Heart right ventricle (tissue), 16 donors: ENCODE data around the gene DNAJB1. TPM values are rescaled to one million over a fixed set of nuclear protein-coding genes. Genes with fewer than 3 reads are reported as not detected.

ENCODE experiments used
- ATAC-seq, 8 donors: fragments of 200-7000 bp; cut with Tn5 transposase; one replicate each; pipeline ENCODE4 v1.9.1; 2020; ENCODE audit warnings: mild to moderate bottlenecking in 8 of 8, moderate library complexity in 8 of 8, moderate number of reproducible peaks in 1 of 8
- DNase-seq, 2 donors: peaks; one replicate each; pipeline ENCODE4 v3.0.0-alpha.2; 2020
- H3K27ac ChIP-seq, 10 donors: fragments of 200-600 bp; sonication (generic) in 2 of 10; one replicate each; pipeline versions ENCODE4 v1.5.0 to v1.8.0; 2020 to 2022; ENCODE audit warnings: mild to moderate bottlenecking in 3 of 10
- H3K27me3 ChIP-seq, 7 donors: fragments of 200-600 bp; one replicate each; pipeline ENCODE4 v1.8.0; 2021 to 2022; ENCODE audit warnings: mild to moderate bottlenecking in 2 of 7
- H3K36me3 ChIP-seq, 9 donors: fragments of 200-600 bp; sonication (generic) in 1 of 9; one replicate each; pipeline versions ENCODE4 v1.5.0 to v1.8.0; 2020 to 2022; ENCODE audit warnings: mild to moderate bottlenecking in 2 of 9
- H3K4me1 ChIP-seq, 9 donors: fragments of 200-600 bp; sonication (generic) in 1 of 9; one replicate each; pipeline versions ENCODE4 v1.5.0 to v1.8.0; 2020 to 2022; ENCODE audit warnings: mild to moderate bottlenecking in 4 of 9
- H3K4me3 ChIP-seq, 10 donors: fragments of 200-600 bp; sonication (generic) in 2 of 10; one replicate each; pipeline versions ENCODE4 v1.5.0 to v1.8.0; 2020 to 2022; ENCODE audit warnings: mild to moderate bottlenecking in 7 of 10, moderate library complexity in 2 of 10
- H3K9me3 ChIP-seq, 11 donors: fragments of 200-600 bp in 10 of 11; sonication (generic) in 2 of 11; one replicate each; pipeline versions ENCODE4 v1.5.0 to v1.8.0; 2013 to 2022; ENCODE audit warnings: mild to moderate bottlenecking in 2 of 11, control low read depth in 1 of 11, moderate library complexity in 1 of 11
- WGBS, 2 donors: extraction: QIAGEN DNeasy Blood & Tissue Kit; methylation state at CpG; one replicate each; pipeline ENCODE4 v1.1.7; 2013; ENCODE audit warnings: inconsistent platforms in 1 of 2; 5-methylcytosine and 5-hydroxymethylcytosine counted together
- intact Hi-C, 10 donors: fragments of 100-400 bp; cut with DNase I; formaldehyde crosslinking; loops; one replicate each; pipeline versions ENCODE4 v1.11.1 to v1.14.2; 2022
- polyA plus RNA-seq, 2 donors: library from polyadenylated mRNA; stranded (reverse); fragments of 200-250 nt; gene quantifications; one replicate each; pipeline ENCODE4 v1.2.3, GENCODE V29; 2013
- total RNA-seq, 10 donors: library from RNA; stranded (reverse); fragmentation: NEBNext Ultra II Directional in 3 of 10; extraction: Animal tissue kit (Norgen Biotek cat#: 25700) in 3 of 10; gene quantifications; one replicate each; pipeline versions ENCODE4 v1.2.1 to v1.2.4, GENCODE V29; 2021 to 2023
- TF ChIP-seq, protein P1 (sequence below), 9 donors: fragments of 200-600 bp; sonication (generic) in 2 of 9; IDR thresholded peaks; one replicate each; pipeline versions ENCODE4 v1.5.0 to v1.8.0; 2021 to 2022; ENCODE audit warnings: antibody characterized with exemption in 9 of 9, mild to moderate bottlenecking in 5 of 9, moderate library complexity in 1 of 9
- donor health status: Arrhythmogenic right ventricular cardiomyopathy.
- donor health status: ischemic (EF 13 %, LVEDD 7.1; RV severe dilation, severe dysfunction).
- donor health status: healthy with polysubstance abuse.
- donor health status: DM: no; HTN: yes; CAD: no.
- donor health status: DM: no; HTN: no; CAD: no.
- donor health status: ischemic (EF 25% LVEDD 6.9; RV normal size, moderate dysfunction).
- donor health status: ischemic (EF 25% LVEDD 5.7; RV mildly dilated, moderate dysfunction).
- donor health status: healthy.
- donor health status: DM: yes; HTN: yes; CAD: no.
- donor health status: Ischemic cardiomyopathy.
- donor health status: ischemic (EF 35%, LVEDD 5.7; RV mildly dilated, moderate dysfunction).
- donor health status: nonischemic (EF 11% LVEDD 7.7; RV severe dilation, severe dysfunction).
- donor health status: DM: yes; HTN: yes; CAD: no.
- donor health status: PGD.
- donor health status: ischemic (EF 29% LVEDD 5.4; RV normal size, mild dysfunction).
- donor health status: nonischemic (EF 23%, LVEDD 6.1; RV moderate dilation, normal function).

The DNAJB1 gene
- total and polyA plus RNA-seq, 12 donors, result 23.6 to 99.0 (median 44.6) TPM

DNA sequence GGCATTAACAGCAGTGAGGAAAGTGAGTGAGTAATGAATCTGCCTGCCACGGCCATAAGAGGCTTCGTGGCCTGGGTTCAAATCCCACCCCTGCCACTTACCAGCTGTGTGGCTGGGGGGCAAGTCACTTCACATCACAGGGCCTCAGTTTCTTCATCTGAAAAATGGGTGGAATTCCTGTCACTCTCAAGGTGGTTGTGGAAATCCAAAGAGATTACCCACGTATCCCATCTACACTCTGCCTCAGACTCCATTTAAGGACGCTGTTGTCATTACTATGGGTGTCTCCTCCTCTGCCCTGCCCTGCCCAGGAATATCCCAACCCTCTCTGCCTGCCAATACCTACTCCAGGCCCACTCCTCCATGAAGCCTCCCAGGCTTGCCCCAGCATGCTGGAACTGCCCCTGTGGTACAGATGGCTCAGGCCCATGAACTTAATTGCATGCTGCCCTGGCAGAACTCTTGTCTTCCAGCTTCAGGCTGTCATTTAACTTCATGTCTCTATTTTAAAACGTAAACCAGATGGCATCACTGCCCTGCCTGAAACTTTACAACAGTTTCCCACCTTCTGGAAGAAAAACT, 25.4 kb downstream of the DNAJB1 start:
- Histone ChIP-seq H3K9me3 (no peaks in the 10 kb centered on the region), H3K4me3 (no peak overlapping the region), H3K36me3 (peaks cover 0 to 51% (median 15%) of the 10 kb centered on the region in 9 donors), H3K27ac (no peak overlapping the region), H3K27me3 (no peaks in the 10 kb centered on the region), H3K4me1 (peaks cover 3 to 34% (median 27%) of the 10 kb centered on the region in 9 donors)
- DNase-seq (no peak), ATAC-seq (no peak)
- WGBS, 2 donors, result 77 to 87% methylated on average over 5 of the region's 5 CpGs
- TF ChIP-seq, protein P1, sequence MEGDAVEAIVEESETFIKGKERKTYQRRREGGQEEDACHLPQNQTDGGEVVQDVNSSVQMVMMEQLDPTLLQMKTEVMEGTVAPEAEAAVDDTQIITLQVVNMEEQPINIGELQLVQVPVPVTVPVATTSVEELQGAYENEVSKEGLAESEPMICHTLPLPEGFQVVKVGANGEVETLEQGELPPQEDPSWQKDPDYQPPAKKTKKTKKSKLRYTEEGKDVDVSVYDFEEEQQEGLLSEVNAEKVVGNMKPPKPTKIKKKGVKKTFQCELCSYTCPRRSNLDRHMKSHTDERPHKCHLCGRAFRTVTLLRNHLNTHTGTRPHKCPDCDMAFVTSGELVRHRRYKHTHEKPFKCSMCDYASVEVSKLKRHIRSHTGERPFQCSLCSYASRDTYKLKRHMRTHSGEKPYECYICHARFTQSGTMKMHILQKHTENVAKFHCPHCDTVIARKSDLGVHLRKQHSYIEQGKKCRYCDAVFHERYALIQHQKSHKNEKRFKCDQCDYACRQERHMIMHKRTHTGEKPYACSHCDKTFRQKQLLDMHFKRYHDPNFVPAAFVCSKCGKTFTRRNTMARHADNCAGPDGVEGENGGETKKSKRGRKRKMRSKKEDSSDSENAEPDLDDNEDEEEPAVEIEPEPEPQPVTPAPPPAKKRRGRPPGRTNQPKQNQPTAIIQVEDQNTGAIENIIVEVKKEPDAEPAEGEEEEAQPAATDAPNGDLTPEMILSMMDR (IDR thresholded peaks at IDR 0.05), result no peak
- intact Hi-C loops, result no loop called here

DNA sequence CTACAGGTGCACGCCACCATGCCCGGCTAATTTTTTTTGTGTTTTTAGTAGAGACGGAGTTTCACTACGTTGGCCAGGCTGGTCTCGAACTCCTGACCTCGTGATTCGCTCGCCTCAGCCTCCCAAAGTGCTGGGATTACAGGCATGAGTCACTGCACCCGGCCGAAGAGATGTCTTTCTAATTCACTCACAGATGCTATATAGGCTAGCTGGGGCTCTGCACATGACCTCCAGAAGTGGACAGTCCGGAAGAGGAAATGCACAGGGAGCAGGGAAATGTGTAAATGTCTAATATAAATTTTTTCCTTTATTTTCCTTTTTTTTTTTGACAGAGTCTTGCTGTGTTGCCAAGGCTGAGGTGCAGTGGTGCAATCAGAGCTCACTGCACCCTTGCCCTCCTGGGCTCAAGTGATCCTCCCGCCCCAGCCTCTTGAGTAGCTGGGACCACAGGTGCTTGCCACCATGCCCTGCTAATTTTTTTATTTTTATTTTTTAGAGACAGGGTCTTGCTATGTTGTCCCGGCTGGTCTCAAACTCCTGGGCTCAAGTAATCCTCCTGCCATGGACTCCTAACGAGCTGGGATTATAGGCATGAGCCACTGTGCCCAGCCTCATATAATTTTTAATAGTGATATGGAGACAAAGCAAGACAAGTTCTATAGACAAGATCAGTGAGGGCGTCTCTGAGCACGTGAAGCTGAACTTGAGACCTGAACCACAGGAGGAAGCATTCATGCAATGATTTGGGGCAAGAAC, 30.6 kb downstream of the DNAJB1 start:
- Histone ChIP-seq H3K36me3 (peaks cover 0 to 88% (median 15%) of the 10 kb centered on the region in 9 donors), H3K4me1 (peaks cover 0 to 6% (median 0%) of the 10 kb centered on the region in 9 donors), H3K27me3 (no peaks in the 10 kb centered on the region), H3K9me3 (no peaks in the 10 kb centered on the region), H3K4me3 (no peak overlapping the region), H3K27ac (no peak overlapping the region)
- no peak for DNase-seq
- TF ChIP-seq, protein P1 (IDR thresholded peaks at IDR 0.05), result no peak
- WGBS, 2 donors, result 95% methylated on average over 16 of the region's 16 CpGs
- no peak for ATAC-seq
- intact Hi-C loops, result loop anchor here in 3 of 10 donors (10.0 kb wide), 1 partner anchor 343 kb away; no protein-coding TSS in a partner anchor

DNA sequence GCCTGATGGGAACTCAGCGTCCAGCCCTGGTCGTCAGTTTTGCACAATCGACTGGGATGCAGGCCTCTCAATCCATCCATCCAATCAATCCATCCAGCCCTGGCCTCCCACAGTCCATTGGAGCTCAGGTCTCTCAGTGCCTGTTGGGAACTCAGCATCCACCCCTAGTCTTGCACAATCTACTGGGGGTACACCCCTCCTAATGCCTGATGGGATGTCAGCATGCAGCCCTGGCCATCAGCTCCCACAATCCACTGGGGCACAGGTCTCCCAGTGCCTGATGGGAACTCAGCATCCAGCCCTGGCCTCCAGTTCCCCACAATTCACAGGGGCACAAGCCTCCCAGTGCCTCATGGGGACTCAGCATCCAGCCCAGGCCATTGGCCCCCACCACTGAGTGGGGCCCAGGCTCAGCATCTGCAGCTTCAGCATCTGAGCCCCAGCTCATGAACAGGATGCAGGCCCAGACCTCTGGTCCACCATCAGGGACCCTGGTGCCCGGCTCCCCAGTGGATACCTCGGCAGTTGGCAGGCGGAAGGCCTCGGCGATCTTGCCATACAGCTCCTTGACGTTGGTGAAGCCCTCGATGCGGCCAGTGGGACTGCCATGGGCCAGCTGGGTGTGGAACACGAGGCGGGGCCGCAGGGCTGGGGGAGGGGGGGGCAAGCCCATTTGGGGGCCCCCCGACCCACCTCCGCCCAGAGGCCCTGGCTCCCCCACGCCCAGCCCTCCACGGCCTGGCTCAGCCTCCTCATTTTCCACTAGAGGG, 35.8 kb downstream of the DNAJB1 start:
- H3K4me1 ChIP-seq, result peaks cover 0 to 16% (median 3%) of the 10 kb centered on the region in 9 donors
- DNase-seq (no peak), ATAC-seq (no peak)

More for the DNA sequence above, 35.8 kb downstream of the DNAJB1 start:
- no peak overlapping the region for H3K4me3 ChIP-seq
- 94 to 97% methylated on average over 17 to 18 of the region's 18 CpGs for WGBS, 2 donors
- H3K9me3 ChIP-seq, result no peaks in the 10 kb centered on the region
- intact Hi-C loops, result loop anchor here in 3 of 10 donors (10.0 kb wide), 1 partner anchor 338 kb away; no protein-coding TSS in a partner anchor
- TF ChIP-seq, protein P1 (IDR thresholded peaks at IDR 0.05), result no peak
- H3K36me3 ChIP-seq, result peaks cover 0 to 86% (median 27%) of the 10 kb centered on the region in 9 donors
- H3K27me3 ChIP-seq, result no peaks in the 10 kb centered on the region
- no peak overlapping the region for H3K27ac ChIP-seq
